Epithelial cell of proximal tubule (primary cell): ENCODE results near the gene TRPC3. TPM values are rescaled to one million over a fixed set of nuclear protein-coding genes. Genes with fewer than 3 reads are reported as not detected.

Experiments
- DNase-seq: peaks from one replicate; pipeline ENCODE4 v3.0.0-alpha.2; 2011; ENCODE audit warnings: low read depth
- H3K4me3 ChIP-seq: 2 replicates; pipeline ENCODE4 v1.5.1; 2011; ENCODE audit warnings: low read depth, mild to moderate bottlenecking, low read length
- total RNA-seq: library from RNA; depleted of rRNA; stranded (reverse); fragments of >200 nt; gene quantifications from 2 replicates; pipeline ENCODE4 v1.2.3, GENCODE V29; 2015
- TF ChIP-seq, protein P1 (sequence below): conservative IDR thresholded peaks from 2 replicates; pipeline ENCODE4 v1.5.1; 2012; ENCODE audit warnings: low read depth, mild to moderate bottlenecking, low read length

The TRPC3 gene
- total RNA-seq, result 0.06 and 0.07 TPM in 2 replicates

DNA sequence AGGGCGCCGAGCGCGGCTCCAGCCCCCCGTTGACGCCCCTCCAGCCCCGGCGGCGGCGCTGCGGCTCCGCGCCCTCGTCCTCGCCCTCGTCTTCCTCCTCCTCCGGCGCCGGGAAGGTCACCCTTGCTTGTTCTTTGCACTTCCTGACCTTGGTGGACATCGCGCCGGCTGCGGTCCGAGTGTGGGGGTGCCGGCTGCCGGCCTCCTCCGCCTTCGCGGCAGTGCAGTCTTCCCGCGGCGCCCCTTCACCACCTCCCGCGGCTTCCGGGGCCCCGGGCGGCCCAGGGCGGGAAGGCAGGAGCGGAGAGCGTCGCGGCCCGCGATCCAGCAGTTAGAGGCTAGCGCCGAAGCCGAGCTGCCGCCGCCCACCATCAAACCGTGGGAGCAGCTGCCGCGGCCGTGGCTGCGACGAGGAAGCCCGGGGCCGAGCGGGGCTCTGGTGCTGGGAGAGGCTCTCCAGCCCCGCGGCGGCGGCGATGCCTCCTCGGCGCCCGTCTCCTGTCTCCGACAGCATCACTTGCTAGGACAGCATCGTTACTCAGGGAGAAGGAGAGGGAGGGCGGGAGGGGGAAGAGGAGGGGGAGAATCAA, at the start of gene TRPC3:
TSS of gene TRPC3 (minus strand) at position 540 of the 590 bp plus-strand sequence. CDS start at position 160, 380 bp downstream.
- TF ChIP-seq, protein P1, sequence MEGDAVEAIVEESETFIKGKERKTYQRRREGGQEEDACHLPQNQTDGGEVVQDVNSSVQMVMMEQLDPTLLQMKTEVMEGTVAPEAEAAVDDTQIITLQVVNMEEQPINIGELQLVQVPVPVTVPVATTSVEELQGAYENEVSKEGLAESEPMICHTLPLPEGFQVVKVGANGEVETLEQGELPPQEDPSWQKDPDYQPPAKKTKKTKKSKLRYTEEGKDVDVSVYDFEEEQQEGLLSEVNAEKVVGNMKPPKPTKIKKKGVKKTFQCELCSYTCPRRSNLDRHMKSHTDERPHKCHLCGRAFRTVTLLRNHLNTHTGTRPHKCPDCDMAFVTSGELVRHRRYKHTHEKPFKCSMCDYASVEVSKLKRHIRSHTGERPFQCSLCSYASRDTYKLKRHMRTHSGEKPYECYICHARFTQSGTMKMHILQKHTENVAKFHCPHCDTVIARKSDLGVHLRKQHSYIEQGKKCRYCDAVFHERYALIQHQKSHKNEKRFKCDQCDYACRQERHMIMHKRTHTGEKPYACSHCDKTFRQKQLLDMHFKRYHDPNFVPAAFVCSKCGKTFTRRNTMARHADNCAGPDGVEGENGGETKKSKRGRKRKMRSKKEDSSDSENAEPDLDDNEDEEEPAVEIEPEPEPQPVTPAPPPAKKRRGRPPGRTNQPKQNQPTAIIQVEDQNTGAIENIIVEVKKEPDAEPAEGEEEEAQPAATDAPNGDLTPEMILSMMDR, result no peak
- no peak for DNase-seq
- H3K4me3 ChIP-seq, result peak within 1 kb of the TSS; percentile 54

DNA sequence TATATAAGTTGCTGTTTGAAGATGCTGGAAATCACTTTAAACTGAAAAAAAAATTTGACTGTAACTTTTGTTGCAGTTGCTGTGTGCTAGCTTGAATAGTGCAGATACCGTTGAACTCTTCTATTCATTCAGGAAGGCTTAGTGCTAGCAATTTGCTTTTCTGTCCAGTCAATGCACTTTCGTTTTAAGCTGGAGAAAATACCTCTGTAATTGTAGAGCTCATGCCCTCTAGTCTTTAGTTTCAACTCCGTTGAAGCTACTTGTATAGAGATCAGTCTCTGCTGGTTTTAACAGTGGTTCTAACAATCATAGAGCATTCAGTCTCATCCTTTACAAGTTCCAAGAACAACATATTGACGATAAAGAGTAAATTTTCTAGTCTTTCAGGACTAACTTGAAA, 49.0 kb upstream of the TRPC3 start:
- no peak overlapping the region for H3K4me3 ChIP-seq
- TF ChIP-seq, protein P1, result no peak
- DNase-seq, result no peak

DNA sequence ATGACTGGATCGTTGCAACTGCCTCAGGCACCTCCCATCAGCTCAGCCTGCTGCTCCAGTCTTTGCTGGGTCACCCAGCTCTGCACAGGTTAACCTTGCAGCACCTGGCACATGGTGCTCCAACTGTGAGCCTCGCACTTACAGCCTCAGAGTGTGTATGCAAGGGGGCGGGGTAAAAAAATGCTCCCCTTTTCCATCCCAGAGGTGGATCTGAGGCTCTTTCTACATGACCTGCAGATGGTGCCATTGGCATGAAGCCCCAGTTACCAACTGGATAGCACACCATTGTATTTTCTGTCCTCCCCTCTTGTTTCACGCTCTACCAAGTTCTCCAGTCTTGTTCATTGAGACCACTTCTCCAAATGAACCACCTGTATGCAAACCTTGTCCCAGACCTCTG, 46.2 kb upstream of the TRPC3 start:
- TF ChIP-seq, protein P1, result peak; percentile 72
- DNase-seq, result peak; percentile 9

DNA sequence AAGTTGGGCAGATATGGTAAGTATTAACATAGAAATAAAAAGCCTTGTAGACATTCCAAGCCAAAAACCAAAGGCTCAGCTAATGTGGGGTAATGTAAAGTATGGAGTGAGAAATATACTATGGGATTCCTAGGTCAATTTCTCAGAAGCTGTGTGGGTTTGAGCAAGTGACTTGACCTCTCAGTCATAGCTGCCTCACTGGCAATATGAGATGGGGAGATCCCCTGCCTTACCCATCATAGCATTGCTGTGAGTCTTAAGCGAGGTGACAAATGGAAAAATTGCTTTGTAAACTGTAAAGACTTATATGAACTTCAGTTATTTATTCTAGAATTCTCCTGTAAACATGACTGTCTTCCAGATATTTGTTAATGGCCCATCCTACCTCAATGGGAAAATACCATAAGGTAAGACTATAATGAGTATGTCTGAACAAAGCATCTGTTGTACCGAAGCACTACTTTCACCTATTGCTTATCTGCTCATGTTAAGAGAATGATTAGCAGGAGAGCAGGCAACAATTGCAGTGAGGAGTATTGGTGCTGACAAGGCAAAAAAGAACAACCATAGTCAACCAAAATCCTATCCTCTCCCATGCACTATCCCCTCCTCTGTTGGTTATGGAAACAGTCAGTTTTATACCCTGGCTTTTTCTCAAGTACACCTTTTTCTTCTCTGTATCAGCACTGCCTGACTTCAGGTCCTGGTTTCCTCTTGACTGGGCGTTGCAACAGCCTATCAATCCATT, 44.1 kb upstream of the TRPC3 start:
- H3K4me3 ChIP-seq, result no peak overlapping the region
- DNase-seq, result no peak
- TF ChIP-seq, protein P1, result no peak

More for the DNA sequence above, 46.2 kb upstream of the TRPC3 start:
- no peak overlapping the region for H3K4me3 ChIP-seq

DNA sequence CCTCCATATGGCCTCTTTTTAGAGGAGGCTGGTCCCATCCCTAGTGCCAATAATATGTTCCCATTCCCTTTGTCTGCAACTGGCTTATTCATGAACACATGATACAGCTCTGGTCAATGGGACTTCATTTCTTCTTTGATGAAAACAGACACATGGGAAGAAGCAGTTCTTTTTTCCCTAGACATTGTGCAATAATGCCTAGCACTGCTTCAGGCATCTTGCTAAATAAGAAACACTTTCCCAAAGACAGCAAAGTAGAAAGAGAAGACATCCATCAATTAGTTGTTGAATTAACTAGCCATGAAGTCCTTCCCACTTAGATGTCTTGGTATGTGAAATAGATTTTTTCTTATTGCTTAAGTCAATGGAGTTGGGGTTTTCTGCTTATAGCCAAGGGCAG, 40.1 kb upstream of the TRPC3 start:
- no peak for DNase-seq
- H3K4me3 ChIP-seq, result no peak overlapping the region
- TF ChIP-seq, protein P1, result no peak

DNA sequence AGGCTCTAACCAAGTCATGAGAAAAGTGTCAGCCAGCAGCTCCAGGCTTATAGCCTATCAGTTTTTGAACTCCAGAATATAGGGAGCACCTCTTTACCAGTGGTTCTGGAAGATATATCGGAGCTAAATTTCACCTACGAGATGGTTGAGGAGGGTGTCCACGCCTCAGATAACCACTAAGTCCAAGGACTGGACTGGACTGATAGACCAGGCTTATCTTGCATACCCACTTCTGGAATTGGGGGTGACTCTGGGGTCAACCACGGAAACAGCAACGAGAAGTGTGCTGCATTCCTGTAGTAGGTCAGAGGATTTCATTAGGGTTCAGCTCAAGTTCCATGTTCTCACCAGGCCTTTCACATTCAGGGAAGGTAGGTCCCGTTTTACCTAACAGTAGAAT, 38.6 kb upstream of the TRPC3 start:
- TF ChIP-seq, protein P1, result no peak
- H3K4me3 ChIP-seq, result no peak overlapping the region
- no peak for DNase-seq
